Activated naive CD8-positive, alpha-beta T cell (primary cell): Measurements from ENCODE around the gene NAA80.
"Not testable (repeated sequence)": the region's sequence is repeated elsewhere in the genome, so short reads cannot be mapped to it uniquely, and the experiment has no call there.

Source experiments
- H3K27ac Mint-ChIP-seq: one replicate; pipeline ENCODE4 v1.8.0; 2021; ENCODE audit warnings: mixed read lengths
- H3K27me3 Mint-ChIP-seq: one replicate; pipeline ENCODE4 v1.8.0; 2021; ENCODE audit warnings: mixed read lengths
- H3K36me3 Mint-ChIP-seq: one replicate; pipeline ENCODE4 v1.8.0; 2021; ENCODE audit warnings: mixed read lengths
- H3K4me1 Mint-ChIP-seq: one replicate; pipeline ENCODE4 v1.8.0; 2021; ENCODE audit warnings: low read depth, mixed read lengths
- H3K4me3 Mint-ChIP-seq: one replicate; pipeline ENCODE4 v1.8.0; 2021; ENCODE audit warnings: mild to moderate bottlenecking, mixed read lengths
- H3K9me3 Mint-ChIP-seq: one replicate; pipeline ENCODE4 v1.8.0; 2021; ENCODE audit warnings: low read depth, mixed read lengths

NAA80 gene

DNA sequence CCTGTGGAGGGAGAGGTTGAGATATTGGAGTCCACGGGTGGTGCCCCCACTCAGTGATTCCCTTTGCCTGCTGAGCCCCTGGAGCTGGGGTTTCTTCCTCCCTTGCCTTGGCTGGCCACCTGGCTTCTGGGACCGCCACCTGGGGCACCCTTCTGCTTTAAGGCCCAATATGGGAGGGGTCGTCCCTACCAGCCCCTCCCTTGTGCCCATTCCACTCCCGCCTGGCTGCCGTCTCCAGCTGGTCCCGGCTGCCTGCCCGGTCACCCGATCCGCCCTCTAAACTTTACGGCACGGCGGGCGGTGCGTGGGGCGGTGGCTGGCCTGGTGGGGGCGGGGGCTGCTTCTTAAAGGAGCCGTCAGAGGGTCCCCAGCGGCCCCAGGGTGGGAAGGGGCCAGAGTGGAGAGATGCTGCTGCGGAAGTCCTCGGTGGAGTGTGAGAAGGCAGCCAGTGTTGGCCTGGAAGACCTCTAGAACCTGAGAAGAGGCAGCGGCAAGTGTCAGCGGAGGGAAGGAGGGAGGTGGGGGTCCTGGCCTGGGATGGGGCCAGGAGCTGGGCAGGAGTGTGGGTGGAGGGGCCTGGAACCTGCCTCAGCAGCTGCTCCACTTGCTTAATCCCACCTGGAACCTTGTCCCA, 31.8 kb downstream of the NAA80 start:
- Mint-ChIP-seq H3K27me3 (peaks cover 5% of the 10 kb centered on the region), H3K27ac (no peak overlapping the region), H3K9me3 (no peaks in the 10 kb centered on the region), H3K36me3 (no peaks in the 10 kb centered on the region), H3K4me1 (no peaks in the 10 kb centered on the region), H3K4me3 (no peak overlapping the region)

DNA sequence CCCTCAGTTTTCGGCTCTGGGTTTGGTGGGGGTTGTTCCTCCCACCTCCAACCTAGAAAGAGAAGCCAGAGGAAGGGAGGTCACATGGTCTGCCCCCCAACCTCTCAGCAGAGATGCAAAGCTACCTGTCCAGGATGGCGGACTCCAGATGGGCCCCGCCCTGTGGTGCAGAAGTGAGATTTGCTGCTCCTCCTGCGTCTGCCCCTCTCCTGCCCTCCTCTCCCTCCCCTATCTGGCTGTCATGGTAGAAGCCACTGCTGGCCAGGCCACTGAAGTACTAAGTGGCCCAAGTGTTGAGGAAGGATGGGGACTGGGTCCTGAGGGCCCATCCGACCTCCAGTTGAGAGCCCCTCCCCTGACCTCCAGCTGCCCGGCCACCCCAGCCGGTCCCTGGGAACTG, 32.4 kb downstream of the NAA80 start:
- H3K27ac Mint-ChIP-seq: no peak overlapping the region
- H3K27me3 Mint-ChIP-seq: peaks cover 5% of the 10 kb centered on the region
- H3K4me3 Mint-ChIP-seq: no peak overlapping the region
- no peaks in the 10 kb centered on the region for H3K9me3 Mint-ChIP-seq
- H3K36me3 Mint-ChIP-seq: no peaks in the 10 kb centered on the region
- H3K4me1 Mint-ChIP-seq: no peaks in the 10 kb centered on the region

DNA sequence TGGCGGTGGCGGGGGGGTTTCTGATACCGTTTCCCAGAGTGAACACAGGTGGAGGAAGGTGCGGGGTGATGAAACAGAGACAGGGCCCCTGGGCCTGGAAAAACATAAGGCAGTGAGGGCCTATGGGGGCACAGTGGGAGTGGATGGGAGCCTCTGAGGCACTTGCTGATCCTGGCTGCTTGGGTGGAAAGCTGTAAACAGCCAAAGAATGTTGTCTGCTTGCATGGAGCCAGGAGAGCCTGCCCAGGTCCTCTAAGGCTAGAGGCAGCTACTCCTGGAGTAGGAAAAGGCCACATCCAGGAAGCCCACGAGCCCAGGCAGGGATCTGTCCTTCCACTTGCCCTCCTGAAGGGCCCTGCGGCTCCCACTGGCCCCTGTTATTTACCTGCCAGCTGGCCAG, 33.2 kb downstream of the NAA80 start:
- no peak overlapping the region for H3K27ac Mint-ChIP-seq
- H3K9me3 Mint-ChIP-seq: no peaks in the 10 kb centered on the region
- no peaks in the 10 kb centered on the region for H3K4me1 Mint-ChIP-seq
- H3K27me3 Mint-ChIP-seq: peaks cover 5% of the 10 kb centered on the region
- H3K36me3 Mint-ChIP-seq: no peaks in the 10 kb centered on the region
- H3K4me3 Mint-ChIP-seq: no peak overlapping the region

DNA sequence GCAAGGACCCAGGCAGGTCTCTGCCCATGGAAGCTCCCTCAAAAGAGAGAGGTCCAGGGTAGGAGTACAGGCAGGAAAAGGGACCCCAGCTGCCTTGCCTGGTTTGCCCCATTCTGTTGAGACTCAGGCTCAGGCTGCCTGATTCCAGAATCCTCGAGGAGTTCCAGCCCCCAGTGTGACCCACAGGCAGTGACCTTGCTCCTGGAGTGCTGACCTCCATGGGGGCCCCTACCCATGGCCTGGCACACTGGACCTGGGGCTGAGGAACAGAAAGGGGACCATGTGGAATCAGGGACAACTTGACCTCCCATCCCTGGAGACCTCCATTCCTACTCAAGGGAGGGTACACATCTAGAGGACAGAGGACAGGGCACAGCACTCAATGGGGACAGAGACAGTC, 33.6 kb downstream of the NAA80 start:
- no peak overlapping the region for H3K27ac Mint-ChIP-seq
- H3K4me3 Mint-ChIP-seq: no peak overlapping the region
- no peaks in the 10 kb centered on the region for H3K36me3 Mint-ChIP-seq
- no peaks in the 10 kb centered on the region for H3K4me1 Mint-ChIP-seq
- H3K27me3 Mint-ChIP-seq: peaks cover 5% of the 10 kb centered on the region
- H3K9me3 Mint-ChIP-seq: no peaks in the 10 kb centered on the region

DNA sequence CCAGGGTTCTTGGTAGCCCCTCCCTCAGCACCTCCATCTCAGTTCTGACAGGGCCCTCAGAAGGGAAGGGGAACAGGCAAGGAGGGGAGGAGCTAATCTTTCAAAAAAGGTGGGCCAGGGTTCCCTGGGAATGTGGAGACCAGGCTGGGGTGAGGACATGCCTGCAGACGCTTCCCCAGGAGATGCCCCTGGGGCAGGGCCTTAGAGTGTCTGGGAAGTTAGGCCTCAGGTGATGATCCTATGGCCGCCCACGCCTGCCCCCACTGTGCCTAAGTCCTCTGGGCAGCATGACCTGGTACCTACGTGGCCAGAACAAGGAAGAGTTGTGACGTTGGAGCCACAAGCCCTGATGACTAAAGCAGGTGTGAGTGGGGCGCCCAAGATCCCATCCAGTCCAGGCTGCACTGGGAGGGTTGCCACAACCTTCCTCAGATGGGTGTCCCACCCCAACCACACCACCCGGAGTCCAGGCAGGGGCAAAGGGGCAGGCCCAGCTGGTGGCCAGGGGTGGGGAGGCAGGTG, 34.2 kb downstream of the NAA80 start:
- H3K36me3 Mint-ChIP-seq: no peaks in the 10 kb centered on the region
- H3K27ac Mint-ChIP-seq: no peak overlapping the region

DNA sequence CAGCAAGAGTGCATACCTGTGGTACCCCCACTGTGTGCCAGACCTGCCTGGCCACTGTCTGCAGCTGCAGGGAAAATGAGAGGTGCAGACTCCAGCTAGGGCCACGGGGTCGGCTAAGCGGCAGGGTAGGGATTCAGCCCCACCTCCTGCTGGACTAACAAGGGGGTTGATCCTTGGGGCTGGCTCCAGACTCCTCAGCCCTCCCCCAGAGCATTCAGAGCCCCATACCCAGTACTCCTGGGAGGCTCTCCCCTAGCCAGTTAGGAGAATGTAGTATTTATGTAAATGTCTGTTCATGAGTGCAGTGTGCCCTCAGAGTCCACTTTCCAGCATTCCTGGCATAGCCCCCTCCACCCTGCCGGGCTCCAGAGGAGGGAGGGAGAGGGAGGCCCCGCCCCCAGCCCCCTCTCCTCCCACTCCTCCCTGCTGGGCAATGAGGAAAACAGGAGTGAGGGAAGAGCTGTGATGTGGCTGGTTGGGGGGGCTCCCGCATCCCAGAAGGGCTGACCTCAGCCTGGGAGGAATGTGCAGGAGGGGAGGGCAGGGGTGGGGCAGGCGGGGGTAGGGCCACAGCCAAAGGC, 34.7 kb downstream of the NAA80 start:
- no peaks in the 10 kb centered on the region for H3K36me3 Mint-ChIP-seq

More for the DNA sequence above, 34.2 kb downstream of the NAA80 start:
- Mint-ChIP-seq H3K4me1 (no peaks in the 10 kb centered on the region), H3K4me3 (no peak overlapping the region), H3K27me3 (peaks cover 5% of the 10 kb centered on the region), H3K9me3 (no peaks in the 10 kb centered on the region)

DNA sequence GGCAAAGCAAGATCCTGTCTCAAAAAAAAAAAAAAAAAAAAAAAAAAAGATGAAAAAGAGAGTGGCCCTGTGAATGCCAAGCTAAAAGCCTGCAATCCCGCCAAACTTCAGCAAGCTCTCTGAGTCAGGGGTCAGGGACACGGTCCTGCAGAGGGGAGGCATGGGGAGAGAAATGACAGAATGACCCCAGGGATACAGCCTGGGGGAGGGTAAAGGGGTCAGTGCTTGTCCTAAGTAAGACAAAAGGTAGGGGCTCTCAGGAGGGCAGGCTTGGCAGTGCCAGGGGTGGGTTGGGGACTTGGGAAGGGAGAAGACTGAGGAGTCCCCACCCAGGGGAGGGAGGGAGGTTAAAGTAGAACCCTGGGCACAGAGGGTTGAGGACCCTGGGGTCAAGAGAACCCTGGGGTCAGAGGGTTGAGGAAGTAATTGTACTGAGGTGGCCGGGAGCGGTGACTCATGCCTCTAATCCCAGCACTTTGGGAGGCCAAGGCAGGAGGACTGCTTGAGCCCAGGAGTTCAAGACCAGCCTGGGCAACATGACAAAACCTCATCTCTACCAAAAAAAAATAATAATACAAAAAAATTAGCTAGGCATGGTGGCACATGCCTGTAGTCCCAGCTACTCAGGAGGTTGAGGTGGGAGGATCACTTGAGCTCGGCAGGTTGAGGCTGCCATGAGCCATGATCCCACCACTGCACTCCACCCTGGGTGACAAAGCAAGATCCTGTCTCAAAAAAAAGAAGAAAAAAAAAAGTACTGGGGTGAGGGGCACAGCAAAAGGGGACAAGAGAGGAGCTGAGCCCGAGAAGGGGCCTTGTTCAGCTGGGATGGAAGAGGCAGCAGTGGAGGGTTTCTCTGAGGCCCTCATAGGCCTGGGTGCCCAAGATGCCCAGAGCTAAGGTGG, 35.5 kb downstream of the NAA80 start:
- Mint-ChIP-seq H3K27me3 (peaks cover 4% of the 10 kb centered on the region), H3K4me1 (peaks cover 3% of the 10 kb centered on the region), H3K4me3 (no peak overlapping the region), H3K27ac (no peak overlapping the region), H3K36me3 (no peaks in the 10 kb centered on the region), H3K9me3 (no peaks in the 10 kb centered on the region)

More for the DNA sequence above, 34.7 kb downstream of the NAA80 start:
- Mint-ChIP-seq H3K9me3 (no peaks in the 10 kb centered on the region), H3K4me3 (no peak overlapping the region), H3K27me3 (peaks cover 5% of the 10 kb centered on the region), H3K27ac (no peak overlapping the region), H3K4me1 (peaks cover 2% of the 10 kb centered on the region)

DNA sequence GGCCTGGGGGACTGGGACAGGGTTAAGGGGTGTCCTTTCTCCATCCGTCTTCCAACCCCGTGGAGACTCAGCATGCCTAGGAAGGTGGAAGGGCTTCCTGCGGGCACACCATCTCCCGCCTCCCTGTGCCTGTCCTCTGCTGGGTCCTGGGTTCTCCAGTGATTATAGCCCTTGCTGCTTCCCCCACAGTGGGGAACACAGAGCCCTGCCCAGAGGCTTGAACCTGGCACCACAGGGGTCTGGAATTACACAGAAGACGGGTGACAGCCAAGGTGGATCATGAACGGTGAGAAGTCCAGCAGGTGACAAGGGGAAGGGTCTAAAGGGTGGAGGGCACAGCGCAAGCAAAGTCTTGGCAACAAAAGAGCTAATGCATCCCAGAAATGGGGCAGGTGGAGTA, 36.4 kb downstream of the NAA80 start:
- H3K27me3 Mint-ChIP-seq: no peaks in the 10 kb centered on the region
- H3K36me3 Mint-ChIP-seq: no peaks in the 10 kb centered on the region
- H3K9me3 Mint-ChIP-seq: no peaks in the 10 kb centered on the region
- no peak overlapping the region for H3K4me3 Mint-ChIP-seq
- peaks cover 3% of the 10 kb centered on the region for H3K4me1 Mint-ChIP-seq
- no peak overlapping the region for H3K27ac Mint-ChIP-seq

DNA sequence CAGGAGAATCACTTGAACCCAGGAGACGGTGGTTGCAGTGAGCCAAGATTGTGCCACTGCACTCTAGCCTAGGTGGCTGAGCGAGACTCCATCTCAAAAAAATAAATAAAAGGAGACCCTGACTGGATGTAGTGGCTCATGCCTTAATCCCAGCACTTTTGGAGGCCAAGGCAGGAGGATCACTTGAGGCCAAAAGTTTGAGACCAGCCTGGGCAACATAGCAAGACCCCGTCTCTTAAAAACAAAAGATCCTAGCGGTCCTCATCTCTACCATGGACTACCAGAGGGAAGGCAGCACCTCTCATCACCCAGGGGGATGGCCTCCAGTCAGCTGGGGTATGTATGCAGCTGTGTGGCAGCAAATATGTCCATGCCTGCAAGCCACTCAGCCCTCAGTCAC, 37.0 kb downstream of the NAA80 start:
- not testable (repeated sequence) for H3K27ac Mint-ChIP-seq, H3K36me3 Mint-ChIP-seq, H3K4me3 Mint-ChIP-seq, H3K9me3 Mint-ChIP-seq, H3K4me1 Mint-ChIP-seq, H3K27me3 Mint-ChIP-seq

DNA sequence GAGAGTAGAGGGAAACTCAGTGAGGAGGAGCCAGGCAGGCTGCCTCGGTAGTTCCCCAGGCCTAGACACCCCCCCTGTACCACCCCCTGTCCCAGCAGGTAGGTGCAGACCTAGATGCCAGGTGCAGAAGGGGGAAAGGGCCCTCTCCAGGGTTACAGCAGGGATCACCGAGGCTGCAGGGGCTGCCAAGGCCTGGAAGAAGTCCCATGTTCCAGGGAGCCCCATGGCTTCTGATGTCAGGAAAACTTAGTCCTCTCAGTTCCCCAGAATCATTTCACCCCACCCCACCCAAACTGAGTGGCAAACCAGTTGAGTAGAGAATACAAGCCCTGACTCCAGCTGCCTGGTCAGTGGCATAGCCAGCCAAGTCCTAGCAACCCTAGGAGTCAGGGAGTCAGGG, 37.7 kb downstream of the NAA80 start:
- H3K4me3 Mint-ChIP-seq: peak overlapping the region; percentile 54
- no peaks in the 10 kb centered on the region for H3K9me3 Mint-ChIP-seq
- H3K27ac Mint-ChIP-seq: no peak overlapping the region
- peaks cover 4% of the 10 kb centered on the region for H3K4me1 Mint-ChIP-seq
- H3K36me3 Mint-ChIP-seq: peaks cover 4% of the 10 kb centered on the region
- H3K27me3 Mint-ChIP-seq: no peaks in the 10 kb centered on the region

DNA sequence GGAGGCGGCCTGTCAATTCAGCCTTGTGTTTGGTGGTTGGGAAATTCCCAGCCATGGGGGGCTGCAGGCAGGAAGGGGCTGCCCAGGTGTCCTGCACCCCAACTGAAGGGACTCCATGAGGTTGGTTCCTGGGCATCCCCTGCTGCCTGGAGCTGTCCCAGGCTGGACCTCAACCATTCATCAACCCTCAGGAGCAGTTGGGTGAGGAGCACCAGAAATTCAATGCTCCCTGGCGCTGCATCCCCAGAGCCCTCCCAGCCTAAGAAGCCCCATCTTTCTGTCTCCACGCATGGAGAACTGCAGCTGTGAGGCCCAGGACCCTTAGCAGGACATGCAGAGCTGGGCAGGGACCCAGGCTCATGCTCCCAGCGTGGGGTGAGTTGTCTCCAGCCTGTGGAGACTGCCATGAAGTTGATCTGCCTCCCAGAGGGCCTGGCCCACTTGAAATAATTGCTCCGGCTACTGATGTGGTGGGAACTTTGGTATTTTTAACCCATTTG, 38.2 kb downstream of the NAA80 start:
- Mint-ChIP-seq H3K36me3 (peaks cover 4% of the 10 kb centered on the region), H3K27me3 (no peaks in the 10 kb centered on the region), H3K27ac (no peak overlapping the region), H3K4me3 (peak overlapping the region; percentile 59), H3K9me3 (no peaks in the 10 kb centered on the region), H3K4me1 (peaks cover 4% of the 10 kb centered on the region)

DNA sequence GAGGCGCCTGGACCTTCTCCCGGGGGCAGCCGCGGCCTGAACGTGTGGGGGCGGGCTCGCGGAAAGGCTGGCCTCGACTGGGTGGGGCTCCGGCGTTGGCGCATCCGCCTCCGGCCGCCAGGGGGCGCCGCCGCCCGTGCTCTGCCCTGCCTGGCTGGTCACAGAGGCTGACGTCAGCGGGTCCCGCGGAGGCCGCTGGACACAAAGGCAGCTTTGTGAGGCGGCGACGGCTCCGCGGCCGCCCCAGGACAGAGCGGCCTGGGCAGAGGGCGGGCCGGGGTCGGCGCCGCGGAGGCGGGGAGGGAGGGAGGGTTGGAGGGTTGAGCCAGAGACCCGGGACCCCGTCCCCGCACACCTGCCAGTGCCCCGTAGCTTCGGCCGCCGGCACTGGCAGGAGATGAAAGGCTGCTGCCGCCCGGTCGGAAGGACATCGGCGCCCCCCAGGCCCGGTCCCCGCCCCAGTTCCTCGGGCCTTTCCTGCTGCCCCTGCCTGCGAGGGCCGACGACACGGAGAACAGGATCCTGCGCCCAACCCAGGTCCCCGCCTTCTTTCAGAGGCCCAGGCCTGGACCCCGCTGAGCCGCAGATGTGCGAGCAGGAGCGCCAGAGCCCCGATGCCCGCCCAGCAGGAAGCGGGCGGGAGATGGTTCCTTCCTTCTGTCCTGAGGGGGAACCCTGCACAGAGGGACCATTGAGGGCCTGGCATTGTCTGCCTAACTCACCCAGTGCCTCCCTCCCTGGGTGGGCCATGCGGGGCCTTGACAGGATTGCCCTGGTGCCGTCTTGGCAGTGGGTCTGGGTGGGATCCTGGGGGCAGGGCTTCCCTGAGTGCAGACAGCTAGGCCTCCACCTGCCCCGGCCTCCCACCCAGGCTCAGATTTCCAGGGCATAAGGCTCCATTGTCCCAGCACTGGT, 38.9 kb downstream of the NAA80 start:
- Mint-ChIP-seq H3K36me3 (peaks cover 4% of the 10 kb centered on the region), H3K27me3 (no peaks in the 10 kb centered on the region), H3K4me1 (peaks cover 4% of the 10 kb centered on the region), H3K4me3 (peak overlapping the region; percentile 70), H3K27ac (peak overlapping the region; percentile 68), H3K9me3 (no peaks in the 10 kb centered on the region)

DNA sequence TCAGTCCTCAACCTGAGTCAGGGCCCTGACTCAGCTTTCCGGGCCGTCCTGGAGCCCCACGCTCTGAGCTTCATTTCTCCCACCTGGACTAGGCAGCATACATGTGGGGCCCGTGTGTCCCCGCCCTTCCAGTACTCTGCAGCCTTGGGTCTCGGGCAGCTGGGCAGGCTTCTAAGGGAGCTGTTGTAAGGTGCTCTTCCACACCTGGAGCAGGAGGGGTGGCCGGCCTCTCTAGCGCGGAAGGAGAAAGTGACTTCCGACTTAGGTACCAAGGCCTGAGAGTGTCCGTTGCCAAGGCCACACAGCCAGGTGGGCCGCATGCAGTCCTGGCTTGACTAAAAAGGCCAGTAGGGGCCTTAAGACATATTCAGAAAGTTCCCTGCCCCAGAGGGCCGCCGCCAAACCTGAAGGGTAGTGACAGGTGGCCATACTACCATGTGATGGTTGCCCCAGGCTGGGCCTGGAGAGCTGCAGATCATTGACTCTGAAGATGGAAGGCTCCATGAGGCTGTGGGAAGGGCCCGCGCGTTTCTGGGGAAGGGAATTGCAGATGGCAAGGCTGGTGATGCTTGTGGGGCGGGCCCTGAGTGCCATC, 39.7 kb downstream of the NAA80 start:
- H3K9me3 Mint-ChIP-seq: no peaks in the 10 kb centered on the region
- H3K36me3 Mint-ChIP-seq: peaks cover 4% of the 10 kb centered on the region
- H3K27ac Mint-ChIP-seq: peak overlapping the region; percentile 68
- H3K27me3 Mint-ChIP-seq: no peaks in the 10 kb centered on the region
- H3K4me3 Mint-ChIP-seq: peak overlapping the region; percentile 70
- H3K4me1 Mint-ChIP-seq: peaks cover 4% of the 10 kb centered on the region

DNA sequence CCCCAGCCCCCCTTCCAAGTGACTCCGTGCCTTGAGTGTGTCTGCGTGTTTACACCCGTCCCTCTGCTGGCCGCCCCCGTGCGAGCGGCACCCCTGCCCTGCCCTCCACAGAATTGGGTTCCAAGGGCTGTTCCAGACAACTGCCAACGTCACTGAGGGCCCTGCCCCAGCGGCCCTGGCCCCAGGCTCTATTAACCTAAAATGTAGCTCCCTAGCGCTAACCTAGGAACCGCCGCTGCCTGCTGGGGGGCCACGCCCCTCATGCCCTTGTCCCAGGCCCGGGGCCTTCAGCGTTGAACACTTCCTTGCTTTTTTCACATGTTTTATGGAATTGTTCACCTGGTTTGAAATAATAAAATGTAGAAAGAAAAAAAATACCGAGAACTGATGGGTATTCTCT, 40.2 kb downstream of the NAA80 start:
- Mint-ChIP-seq H3K9me3 (no peaks in the 10 kb centered on the region), H3K4me1 (peaks cover 4% of the 10 kb centered on the region), H3K27me3 (no peaks in the 10 kb centered on the region), H3K4me3 (no peak overlapping the region), H3K27ac (no peak overlapping the region), H3K36me3 (peaks cover 4% of the 10 kb centered on the region)
